GM12878 (cell line): ENCODE measurements around the gene CAPN2. TPM values are rescaled to one million over a fixed set of nuclear protein-coding genes. Genes with fewer than 3 reads are reported as not detected.

ENCODE experiments used
- ATAC-seq: fragments of 200-7000 bp; cut with Tn5 transposase; 3 replicates; pipeline ENCODE4 v1.9.1; 2020; ENCODE audit warnings: mild to moderate bottlenecking, moderate library complexity
- BruUV-seq: library from RNA; stranded (reverse); fragments of 400-500 nt; replicated peaks from 2 replicates; lab custom pipeline; 2021; lab: Mats Ljungman, UMichigan
- CTCF ChIA-PET: fragments of 300-600 bp; sonication (Branson Sonifier 250); formaldehyde crosslinking; extraction: SDS; loops from one replicate; lab custom pipeline; 2021; ENCODE audit warnings: inconsistent platforms; lab: Yijun Ruan, JAX
- POLR2A ChIA-PET: fragments of 350-600 bp; formaldehyde crosslinking; extraction: SDS; loops from one replicate; lab custom pipeline; 2021; ENCODE audit warnings: inconsistent platforms; lab: Charles Lee
- RAD21 ChIA-PET: fragments of 300-600 bp; sonication (Branson Sonifier 250); formaldehyde crosslinking; loops from one replicate; lab custom pipeline; 2023; ENCODE audit warnings: antibody characterized with exemption; ENCODE audit not compliant: unreplicated experiment; lab: Charles Lee
- SMC1A ChIA-PET: fragments of 300-600 bp; sonication (Branson Sonifier 250); formaldehyde crosslinking; loops from one replicate; lab custom pipeline; 2023; ENCODE audit not compliant: unreplicated experiment, uncharacterized antibody; lab: Charles Lee
- DNase-seq: peaks from one replicate; pipeline ENCODE4 v3.0.0-alpha.2; 2011; ENCODE audit warnings: low read depth, low spot score
- FAIRE-seq: peaks from 3 replicates; lab custom pipeline; 2011; peaks lifted over from hg19 to GRCh38; lab: Jason Lieb, UNC
- H2AFZ ChIP-seq: 2 replicates; pipeline ENCODE4 v1.6.0; 2011; ENCODE audit warnings: low read depth, low read length, control low read depth; ENCODE audit not compliant: control insufficient read depth
- H3K27ac ChIP-seq: 2 replicates; pipeline ENCODE4 v1.5.1; 2011; ENCODE audit warnings: control low read depth; ENCODE audit not compliant: control insufficient read depth, insufficient read depth
- H3K27me3 ChIP-seq, 2 experiments: replicated peaks in 1 of 2; 2 replicates each; pipeline versions ENCODE4 v1.6.0 to v1.6.1; 2011; ENCODE audit warnings: low read length in 1 of 2; ENCODE audit not compliant: control insufficient read depth in 2 of 2, insufficient read depth in 2 of 2
- H3K36me3 ChIP-seq, 2 experiments: 2 replicates each; pipeline ENCODE4 v1.5.1; 2011; ENCODE audit warnings: low read length in 1 of 2; ENCODE audit not compliant: control insufficient read depth in 2 of 2, insufficient read depth in 2 of 2
- H3K4me1 ChIP-seq: 2 replicates; pipeline ENCODE4 v1.6.1; 2011; ENCODE audit warnings: mild to moderate bottlenecking, low read length, moderate library complexity, mixed read lengths; ENCODE audit not compliant: control insufficient read depth, insufficient read depth
- H3K4me2 ChIP-seq: 2 replicates; pipeline ENCODE4 v1.6.0; 2011; ENCODE audit warnings: control low read depth; ENCODE audit not compliant: control insufficient read depth, insufficient read depth
- H3K4me3 ChIP-seq: fragments of 200-600 bp; sonication (generic); 2 replicates; pipeline ENCODE4 v1.5.1; 2016
- H3K79me2 ChIP-seq: 2 replicates; pipeline ENCODE4 v1.6.0; 2011; ENCODE audit warnings: low read length; ENCODE audit not compliant: control insufficient read depth, insufficient read depth
- H3K9ac ChIP-seq: 2 replicates; pipeline ENCODE4 v1.8.0; 2011; ENCODE audit warnings: low read length, control low read depth, mixed read lengths; ENCODE audit not compliant: control insufficient read depth, insufficient read depth
- H3K9me3 ChIP-seq: replicated peaks from 3 replicates; pipeline ENCODE4 v1.5.1; 2011; ENCODE audit warnings: mild to moderate bottlenecking, low read length; ENCODE audit not compliant: control insufficient read depth, insufficient read depth
- H4K20me1 ChIP-seq: 2 replicates; pipeline ENCODE4 v1.6.0; 2011; ENCODE audit not compliant: control insufficient read depth, insufficient read depth
- BRCA1 ChIP-seq: IDR thresholded peaks from 2 replicates; pipeline ENCODE4 v1.6.1; 2011; ENCODE audit warnings: low read depth, low read length, improper control_type of control experiment
- FOS ChIP-seq: IDR thresholded peaks from 3 replicates; pipeline ENCODE4 v1.6.1; 2011; ENCODE audit warnings: borderline replicate concordance; ENCODE audit not compliant: insufficient read length; ENCODE audit errors: extremely low read depth
- HDAC6 ChIP-seq: fragments of 200-600 bp; sonication (generic); IDR thresholded peaks from one replicate; pipeline ENCODE4 v1.8.0; 2017; ENCODE audit warnings: antibody characterized with exemption; ENCODE audit not compliant: unreplicated experiment
- HDGF ChIP-seq: fragments of 450-650 bp; IDR thresholded peaks from 2 replicates; pipeline ENCODE4 v1.6.1; 2016; ENCODE audit warnings: antibody characterized with exemption
- NFXL1 ChIP-seq: fragments of 450-650 bp; IDR thresholded peaks from 2 replicates; pipeline ENCODE4 v1.6.1; 2017; ENCODE audit warnings: antibody characterized with exemption, mild to moderate bottlenecking, borderline replicate concordance
- NR2F1 ChIP-seq: fragments of 450-650 bp; conservative IDR thresholded peaks from 2 replicates; pipeline ENCODE4 v1.6.1; 2017; ENCODE audit warnings: mild to moderate bottlenecking
- PML ChIP-seq: IDR thresholded peaks from 2 replicates; pipeline ENCODE4 v1.6.1; 2012; ENCODE audit warnings: low read length, inconsistent platforms
- SIN3A ChIP-seq: IDR thresholded peaks from 2 replicates; pipeline ENCODE4 v1.6.1; 2012; ENCODE audit warnings: low read depth, low read length, improper control_type of control experiment
- ZBED1 ChIP-seq: IDR thresholded peaks from 2 replicates; pipeline ENCODE4 v1.6.1; 2016; ENCODE audit warnings: borderline replicate concordance
- WGBS: methylation state at CpG from one replicate; pipeline ENCODE4 v1.1.6; 2016; ENCODE audit warnings: low lambda C conversion rate; ENCODE audit not compliant: insufficient replicate concordance, insufficient coverage; ENCODE audit errors: missing lambda C conversion rate; 5-methylcytosine and 5-hydroxymethylcytosine counted together
- in situ Hi-C: fragments of 300-500 bp; cut with MboI; formaldehyde crosslinking; loops from 9 replicates; pipeline ENCODE4 v1.14.3; 2018; ENCODE audit warnings: mixed read lengths
- intact Hi-C: fragments of 100-400 bp; cut with micrococcal nuclease; formaldehyde crosslinking; loops from one replicate; pipeline ENCODE4 v1.14.2; 2022; ENCODE audit not compliant: unreplicated experiment
- polyA plus RNA-seq, 11 experiments: library from polyadenylated mRNA; depleted of rRNA in 4 of 11; unstranded in 6 of 11; stranded (reverse) in 5 of 11; fragments of >200 nt; fragmentation: Nextera tagmentation in 4 of 11; fragmentation: Illumina TruSeq in 1 of 11; extraction: Ambion mirVana in 4 of 11; extraction: Trizol in 1 of 11; gene quantifications; 1 replicate in 1 of 11; 2 replicates in 10 of 11; pipeline versions ENCODE4 v1.2.1 to v1.2.3, GENCODE V29; 2011 to 2016; ENCODE audit warnings: inconsistent platforms in 2 of 11, missing spikeins in 2 of 11, low read depth in 1 of 11
- total RNA-seq, 4 experiments: library from RNA; depleted of rRNA in 3 of 4; stranded (reverse); fragments of >200 nt in 3 of 4; fragmentation: Illumina TruSeq in 1 of 4; extraction: Trizol in 1 of 4; gene quantifications; 2 replicates each; pipeline versions ENCODE4 v1.2.1 to v1.2.3, GENCODE V29; 2013 to 2021
- TF ChIP-seq, protein P1 (sequence below): IDR thresholded peaks from 2 replicates; pipeline ENCODE4 v1.6.1; 2012; ENCODE audit warnings: low read depth, low read length, improper control_type of control experiment
- TF ChIP-seq, protein P2 (sequence below): fragments of 450-650 bp; formaldehyde crosslinking; IDR thresholded peaks from 2 replicates; pipeline ENCODE4 v1.4.0; 2022; ENCODE audit warnings: mild to moderate bottlenecking, moderate library complexity

Gene CAPN2
- total and polyA plus RNA-seq, 10 of the 15 experiments (the other 5 are each of a cell fraction or from before 2014, with no cell fraction given), result 6.0 to 21.4 (median 16.6) TPM

DNA sequence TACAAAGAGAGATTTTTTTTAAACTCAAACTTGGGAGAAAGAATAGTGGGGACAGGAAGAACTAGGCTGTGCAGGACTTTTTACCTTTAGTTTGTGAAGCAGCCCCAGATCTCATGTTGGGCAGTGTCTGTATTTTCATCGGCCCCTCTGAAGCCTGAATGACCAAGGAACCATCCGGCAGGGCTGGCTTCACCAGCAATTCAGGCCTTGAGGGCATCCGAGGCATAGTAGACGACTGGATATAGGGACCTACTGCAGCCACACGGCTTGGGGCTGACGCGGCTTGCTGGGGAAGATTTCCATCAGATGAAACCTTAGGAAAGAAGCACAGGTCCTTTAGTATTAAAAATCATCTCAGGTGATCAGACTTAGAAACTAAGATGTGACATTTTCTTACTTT lies 89.7 kb downstream of the CAPN2 start:
- Histone ChIP-seq H3K36me3 (peaks cover 7% of the 10 kb centered on the region in 2 experiments; a peak in 1 of 4 replicates), H3K27me3 (no peaks in the 10 kb centered on the region), H3K4me3 (no peak overlapping the region), H3K9me3 (no peaks in the 10 kb centered on the region), H3K9ac (no peak overlapping the region), H2AFZ (no peak overlapping the region), H4K20me1 (no peaks in the 10 kb centered on the region), H3K27ac (no peak overlapping the region), H3K79me2 (no peaks in the 10 kb centered on the region), H3K4me1 (no peaks in the 10 kb centered on the region), H3K4me2 (no peak overlapping the region)
- DNase-seq (no peak), ATAC-seq (no peak), FAIRE-seq (no peak)
- POLR2A ChIA-PET, result no interaction called here
- 90% methylated on average over 7 of the region's 7 CpGs for WGBS
- in situ Hi-C loops, result loop anchor here (25.0 kb wide), 1 partner anchor 535 kb away; the partner anchor contains the start of gene NVL
- CTCF ChIA-PET, result interaction anchor here (0.9 to 1.8 kb wide), 4 partner anchors 9 to 249 kb away, joined by 3 to 6 read pairs (median 3); no protein-coding TSS in a partner anchor
- intact Hi-C loops, result no loop called here
- SMC1A ChIA-PET, result interaction anchor here (0.7 to 1.3 kb wide), 2 partner anchors 8 to 10 kb away, joined by 3 read pairs; no protein-coding TSS in a partner anchor
- no peak for TF ChIP-seq SIN3A
- no peak for TF ChIP-seq ZBED1
- no peak for TF ChIP-seq HDAC6
- no peak for TF ChIP-seq NFXL1
- TF ChIP-seq, protein P1, sequence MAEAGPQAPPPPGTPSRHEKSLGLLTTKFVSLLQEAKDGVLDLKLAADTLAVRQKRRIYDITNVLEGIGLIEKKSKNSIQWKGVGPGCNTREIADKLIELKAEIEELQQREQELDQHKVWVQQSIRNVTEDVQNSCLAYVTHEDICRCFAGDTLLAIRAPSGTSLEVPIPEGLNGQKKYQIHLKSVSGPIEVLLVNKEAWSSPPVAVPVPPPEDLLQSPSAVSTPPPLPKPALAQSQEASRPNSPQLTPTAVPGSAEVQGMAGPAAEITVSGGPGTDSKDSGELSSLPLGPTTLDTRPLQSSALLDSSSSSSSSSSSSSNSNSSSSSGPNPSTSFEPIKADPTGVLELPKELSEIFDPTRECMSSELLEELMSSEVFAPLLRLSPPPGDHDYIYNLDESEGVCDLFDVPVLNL, result no peak
- TF ChIP-seq FOS, result no peak
- TF ChIP-seq BRCA1, result no peak
- no peak for TF ChIP-seq NR2F1
- TF ChIP-seq PML, result no peak
- TF ChIP-seq, protein P2, sequence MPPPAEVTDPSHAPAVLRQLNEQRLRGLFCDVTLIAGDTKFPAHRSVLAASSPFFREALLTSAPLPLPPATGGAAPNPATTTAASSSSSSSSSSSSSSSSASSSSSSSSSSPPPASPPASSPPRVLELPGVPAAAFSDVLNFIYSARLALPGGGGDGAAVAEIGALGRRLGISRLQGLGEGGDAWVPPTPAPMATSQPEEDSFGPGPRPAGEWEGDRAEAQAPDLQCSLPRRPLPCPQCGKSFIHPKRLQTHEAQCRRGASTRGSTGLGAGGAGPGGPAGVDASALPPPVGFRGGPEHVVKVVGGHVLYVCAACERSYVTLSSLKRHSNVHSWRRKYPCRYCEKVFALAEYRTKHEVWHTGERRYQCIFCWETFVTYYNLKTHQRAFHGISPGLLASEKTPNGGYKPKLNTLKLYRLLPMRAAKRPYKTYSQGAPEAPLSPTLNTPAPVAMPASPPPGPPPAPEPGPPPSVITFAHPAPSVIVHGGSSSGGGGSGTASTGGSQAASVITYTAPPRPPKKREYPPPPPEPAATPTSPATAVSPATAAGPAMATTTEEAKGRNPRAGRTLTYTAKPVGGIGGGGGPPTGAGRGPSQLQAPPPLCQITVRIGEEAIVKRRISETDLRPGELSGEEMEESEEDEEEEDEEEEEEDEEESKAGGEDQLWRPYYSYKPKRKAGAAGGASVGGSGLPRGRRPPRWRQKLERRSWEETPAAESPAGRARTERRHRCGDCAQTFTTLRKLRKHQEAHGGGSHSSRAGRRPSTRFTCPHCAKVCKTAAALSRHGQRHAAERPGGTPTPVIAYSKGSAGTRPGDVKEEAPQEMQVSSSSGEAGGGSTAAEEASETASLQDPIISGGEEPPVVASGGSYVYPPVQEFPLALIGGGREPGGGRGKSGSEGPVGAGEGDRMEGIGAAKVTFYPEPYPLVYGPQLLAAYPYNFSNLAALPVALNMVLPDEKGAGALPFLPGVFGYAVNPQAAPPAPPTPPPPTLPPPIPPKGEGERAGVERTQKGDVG (CRISPR knock-in tag), result no peak
- TF ChIP-seq HDGF, result no peak
- no TSS peak for BruUV-seq
- RAD21 ChIA-PET, result no interaction called here
